Neuronal stem cell (in vitro differentiated cells): Measurements from ENCODE around the gene ADM5.
A peak's percentile ranks its signal among the peaks of the same experiment; 100 is the strongest.

Source experiments
- DNase-seq: peaks from one replicate; pipeline ENCODE4 v3.0.0-alpha.2; 2013; ENCODE audit warnings: low spot score
- H2AFZ ChIP-seq: one replicate; pipeline ENCODE4 v1.6.1; 2013; ENCODE audit warnings: mild to moderate bottlenecking, low read length, inconsistent platforms
- H2AK5ac ChIP-seq: 2 replicates; pipeline ENCODE4 v1.6.1; 2013; ENCODE audit warnings: low read depth, mild to moderate bottlenecking, inconsistent platforms, low read length, moderate library complexity, mixed read lengths
- H2BK120ac ChIP-seq: 2 replicates; pipeline ENCODE4 v1.6.1; 2013; ENCODE audit warnings: low read depth, mild to moderate bottlenecking, inconsistent platforms, low read length, moderate library complexity, mixed read lengths
- H2BK12ac ChIP-seq: one replicate; pipeline ENCODE4 v1.6.1; 2013; ENCODE audit warnings: low read length, inconsistent platforms
- H2BK15ac ChIP-seq: 2 replicates; pipeline ENCODE4 v1.6.1; 2013; ENCODE audit warnings: mild to moderate bottlenecking, low read length, inconsistent platforms, mixed read lengths
- H2BK5ac ChIP-seq: one replicate; pipeline ENCODE4 v1.6.1; 2013; ENCODE audit warnings: inconsistent platforms, mild to moderate bottlenecking, low read length, moderate library complexity
- H3K14ac ChIP-seq: one replicate; pipeline ENCODE4 v1.6.1; 2013; ENCODE audit warnings: low read length, inconsistent platforms
- H3K18ac ChIP-seq: 2 replicates; pipeline ENCODE4 v1.6.1; 2013; ENCODE audit warnings: low read length, inconsistent platforms
- H3K23ac ChIP-seq: 2 replicates; pipeline ENCODE4 v1.6.1; 2013; ENCODE audit warnings: low read depth, mild to moderate bottlenecking, mixed read lengths, low read length, inconsistent platforms; ENCODE audit not compliant: poor library complexity
- H3K27ac ChIP-seq: replicated peaks from 3 replicates; pipeline ENCODE4 v1.5.1; 2013; ENCODE audit warnings: low read length, inconsistent platforms
- H3K27me3 ChIP-seq, 3 experiments: 2 replicates each; pipeline ENCODE4 v1.6.1; 2013; ENCODE audit warnings: low read length in 3 of 3, mild to moderate bottlenecking in 2 of 3, inconsistent platforms in 1 of 3, low read depth in 1 of 3, mixed read lengths in 1 of 3, moderate library complexity in 1 of 3; ENCODE audit not compliant: control insufficient read depth in 3 of 3, insufficient read depth in 3 of 3
- H3K36me3 ChIP-seq, 2 donors: replicated peaks in 1 of 2; 2 replicates each; pipeline ENCODE4 v1.6.1; 2013; ENCODE audit warnings: low read length in 2 of 2; ENCODE audit not compliant: control insufficient read depth in 2 of 2, insufficient read depth in 2 of 2
- H3K4ac ChIP-seq: 2 replicates; pipeline ENCODE4 v1.6.1; 2013; ENCODE audit warnings: inconsistent platforms, mild to moderate bottlenecking, low read length, moderate library complexity
- H3K4me1 ChIP-seq, 2 donors: 1 replicate in 1 of 2; 2 replicates in 1 of 2; pipeline ENCODE4 v1.6.1; 2013; ENCODE audit warnings: low read length in 2 of 2, low read depth in 1 of 2; ENCODE audit not compliant: control insufficient read depth in 2 of 2, insufficient read depth in 1 of 2
- H3K4me2 ChIP-seq: one replicate; pipeline ENCODE4 v1.6.1; 2013; ENCODE audit warnings: mild to moderate bottlenecking, low read length, inconsistent platforms; ENCODE audit not compliant: insufficient read depth, poor library complexity, severe bottlenecking
- H3K4me3 ChIP-seq, 2 donors: 2 replicates each; pipeline ENCODE4 v1.5.1; 2013; ENCODE audit warnings: low read length in 2 of 2, mild to moderate bottlenecking in 2 of 2, inconsistent platforms in 1 of 2, moderate library complexity in 1 of 2
- H3K79me1 ChIP-seq: one replicate; pipeline ENCODE4 v1.6.1; 2013; ENCODE audit warnings: low read depth, mild to moderate bottlenecking, inconsistent platforms, low read length, moderate library complexity
- H3K9ac ChIP-seq: one replicate; pipeline ENCODE4 v1.6.1; 2013; ENCODE audit warnings: mild to moderate bottlenecking, low read depth, low read length, inconsistent platforms; ENCODE audit not compliant: poor library complexity
- H3K9me3 ChIP-seq, 2 donors: replicated peaks in 1 of 2; 2 replicates each; pipeline versions ENCODE3 to v1.6.1; 2013; ENCODE audit warnings: low read length in 2 of 2, mild to moderate bottlenecking in 2 of 2, inconsistent platforms in 1 of 2, low read depth in 1 of 2, mixed read lengths in 1 of 2, moderate library complexity in 1 of 2; ENCODE audit not compliant: control insufficient read depth in 2 of 2, insufficient read depth in 1 of 2
- H4K8ac ChIP-seq: one replicate; pipeline ENCODE4 v1.6.1; 2013; ENCODE audit warnings: low read depth, mild to moderate bottlenecking, inconsistent platforms, low read length, moderate library complexity
- H4K91ac ChIP-seq: one replicate; pipeline ENCODE4 v1.6.1; 2013; ENCODE audit warnings: low read length, low read depth, mild to moderate bottlenecking, inconsistent platforms; ENCODE audit not compliant: poor library complexity
- WGBS, 2 donors: extraction: QIAGEN DNeasy Blood & Tissue Kit; methylation state at CpG; one replicate each; pipeline ENCODE4 v1.1.7; 2013; ENCODE audit warnings: missing lambda C conversion rate in 2 of 2, mixed read lengths in 1 of 2; ENCODE audit not compliant: insufficient read length in 2 of 2, insufficient replicate concordance in 1 of 2; ENCODE audit errors: extremely low coverage in 2 of 2; 5-methylcytosine and 5-hydroxymethylcytosine counted together

The ADM5 gene

DNA sequence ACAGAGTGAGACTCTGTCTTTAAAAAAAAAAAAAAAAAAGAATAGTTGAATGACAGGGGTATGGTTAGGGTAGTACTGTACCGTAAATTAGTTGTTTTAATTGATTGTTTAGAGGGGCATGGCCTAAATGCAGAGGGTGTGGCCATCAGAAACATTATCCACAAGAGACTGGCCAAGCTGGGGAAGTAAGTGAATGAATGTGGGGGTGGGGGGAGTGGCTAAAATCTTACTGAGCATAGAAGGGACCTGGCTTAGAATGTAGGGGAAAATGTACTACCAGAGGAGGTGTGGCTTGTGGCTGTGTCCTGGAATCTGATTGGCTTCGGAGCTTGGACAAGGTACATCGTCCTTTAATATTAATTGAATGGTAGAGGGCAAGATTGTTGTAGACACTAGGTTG is 19.9 kb upstream of the ADM5 start:
- Histone ChIP-seq H3K18ac (no peak overlapping the region), H3K4me2 (no peak overlapping the region), H2BK120ac (no peak overlapping the region), H2AFZ (no peak overlapping the region), H3K27ac (no peak overlapping the region), H3K79me1 (peaks cover 8% of the 10 kb centered on the region), H3K36me3 (peaks cover 14 to 41% of the 10 kb centered on the region in 2 donors), H3K9ac (no peak overlapping the region), H2BK5ac (no peak overlapping the region), H3K23ac (no peak overlapping the region), H3K4me1 (peaks cover 3 to 15% of the 10 kb centered on the region in 2 donors), H3K4me3 (no peak overlapping the region), H2BK15ac (no peak overlapping the region), H4K8ac (no peak overlapping the region), H3K4ac (no peak overlapping the region), H3K27me3 (no peaks in the 10 kb centered on the region), H2AK5ac (no peak overlapping the region), H4K91ac (no peak overlapping the region), H2BK12ac (no peak overlapping the region), H3K9me3 (no peaks in the 10 kb centered on the region), H3K14ac (no peak overlapping the region)
- no CpG with 5 or more reads among the region's 3 CpGs for WGBS, 2 donors
- no peak for DNase-seq

DNA sequence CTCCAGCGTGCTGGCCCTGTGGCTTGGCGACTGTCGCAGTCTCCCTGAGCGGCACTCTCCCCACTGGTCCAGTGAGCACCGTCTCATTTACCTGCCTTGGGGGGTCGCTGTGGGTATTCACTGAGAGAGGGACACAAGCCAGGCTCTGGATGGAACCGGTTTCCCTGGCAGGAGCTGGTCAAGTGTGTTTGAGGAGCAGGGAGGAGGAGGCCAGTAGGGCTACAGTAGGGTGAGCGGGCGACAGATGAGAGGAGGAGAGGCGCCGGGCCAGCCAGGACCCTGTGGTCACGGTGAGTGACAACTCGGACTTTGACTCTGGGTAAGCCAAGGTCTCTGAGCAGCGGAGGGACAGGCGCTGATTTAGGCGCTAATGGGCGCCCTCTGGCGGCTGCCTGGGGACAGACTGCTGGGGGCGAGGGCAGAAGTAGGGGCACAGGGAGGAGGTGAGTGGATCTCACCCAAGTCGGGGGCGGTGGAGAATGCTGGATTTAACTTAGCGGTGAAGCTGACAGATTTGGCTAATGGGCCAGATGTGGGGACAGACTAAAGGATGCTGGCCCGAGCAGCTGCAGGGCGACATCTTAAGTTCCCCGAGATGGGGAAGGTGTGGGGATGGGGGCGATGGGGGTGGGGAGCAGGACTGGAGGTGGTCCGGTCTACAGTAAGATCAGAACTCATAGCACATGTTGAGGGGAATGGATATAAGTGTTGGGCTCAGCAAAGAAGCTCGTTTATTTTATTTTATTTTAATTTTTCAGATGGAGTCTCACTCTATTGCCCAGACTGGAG is 17.1 kb upstream of the ADM5 start:
- Histone ChIP-seq H2BK5ac (no peak overlapping the region), H3K14ac (no peak overlapping the region), H3K27ac (peak overlapping the region; percentile 52), H2BK120ac (no peak overlapping the region), H3K4me1 (peaks cover 0 to 6% of the 10 kb centered on the region in 2 donors), H3K9ac (peak overlapping the region; percentile 84), H2AFZ (peak overlapping the region; percentile 88), H4K8ac (no peak overlapping the region), H2BK12ac (no peak overlapping the region), H3K18ac (peak overlapping the region; percentile 50), H3K79me1 (peaks cover 3% of the 10 kb centered on the region), H3K4me3 (peak overlapping the region in 1 of 2 donors; percentile 30), H2BK15ac (no peak overlapping the region), H4K91ac (no peak overlapping the region), H3K4me2 (peak overlapping the region; percentile 53), H3K4ac (no peak overlapping the region), H3K9me3 (no peaks in the 10 kb centered on the region), H3K36me3 (peaks cover 14 to 38% of the 10 kb centered on the region in 2 donors), H2AK5ac (no peak overlapping the region), H3K23ac (no peak overlapping the region), H3K27me3 (no peaks in the 10 kb centered on the region)
- no CpG with 5 or more reads among the region's 28 CpGs for WGBS, 2 donors
- no peak for DNase-seq

DNA sequence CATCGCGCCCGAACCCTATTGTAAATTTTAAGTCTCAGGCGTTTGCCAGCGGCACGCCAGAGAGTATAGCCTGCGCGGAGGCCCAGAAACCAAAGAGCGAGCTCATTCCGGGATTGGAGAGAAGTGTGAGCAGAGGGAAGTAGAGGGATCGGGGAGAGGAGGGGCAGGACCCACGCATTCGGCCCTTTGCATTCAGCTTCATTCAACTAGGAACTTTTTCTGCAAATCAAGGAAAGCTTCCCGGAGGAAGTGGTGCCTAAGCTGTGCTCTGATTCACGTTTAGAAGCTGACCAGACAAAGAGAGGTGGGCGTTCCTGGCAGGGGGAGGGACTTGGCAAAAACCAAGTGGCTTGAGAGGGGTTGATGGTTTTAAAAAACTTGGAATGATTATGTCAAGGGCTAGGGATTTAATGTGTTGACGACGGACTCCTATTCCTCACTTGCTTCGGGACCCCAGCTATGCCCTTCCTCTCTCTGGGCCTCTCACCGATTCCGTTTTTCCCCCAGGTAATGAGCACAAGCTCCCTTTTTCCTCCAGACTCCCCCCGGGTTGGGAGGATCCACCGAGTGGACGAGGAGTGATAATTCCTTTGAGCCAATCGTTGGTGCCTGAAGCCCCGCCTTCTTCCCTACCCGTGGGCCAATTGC is 13.1 kb upstream of the ADM5 start:
- no peak overlapping the region for H2BK15ac ChIP-seq
- H3K23ac ChIP-seq, result peak overlapping the region; percentile 66
- H3K4me2 ChIP-seq, result peak overlapping the region; percentile 47
- no peak overlapping the region for H4K8ac ChIP-seq
- H2BK5ac ChIP-seq, result no peak overlapping the region
- H2BK120ac ChIP-seq, result no peak overlapping the region
- no peak overlapping the region for H2BK12ac ChIP-seq
- H3K79me1 ChIP-seq, result peaks cover 6% of the 10 kb centered on the region
- DNase-seq, result peak; percentile 96
- H3K36me3 ChIP-seq, result peaks cover 10 to 28% of the 10 kb centered on the region in 2 donors
- peak overlapping the region; percentile 78 for H3K9ac ChIP-seq
- no peaks in the 10 kb centered on the region for H3K27me3 ChIP-seq
- H3K4me1 ChIP-seq, result peaks cover 17 to 26% of the 10 kb centered on the region in 2 donors
- peak overlapping the region; percentile 92 for H3K18ac ChIP-seq
- peak overlapping the region; percentile 90 for H2AFZ ChIP-seq
- H4K91ac ChIP-seq, result peak overlapping the region; percentile 44
- peak overlapping the region; percentile 92 for H2AK5ac ChIP-seq
- H3K9me3 ChIP-seq, result no peaks in the 10 kb centered on the region
- peak overlapping the region; percentile 47 to 76 for H3K4me3 ChIP-seq
- no peak overlapping the region for H3K4ac ChIP-seq
- H3K27ac ChIP-seq, result peak overlapping the region; percentile 98
- no peak overlapping the region for H3K14ac ChIP-seq
- no CpG with 5 or more reads among the region's 27 CpGs for WGBS, 2 donors

DNA sequence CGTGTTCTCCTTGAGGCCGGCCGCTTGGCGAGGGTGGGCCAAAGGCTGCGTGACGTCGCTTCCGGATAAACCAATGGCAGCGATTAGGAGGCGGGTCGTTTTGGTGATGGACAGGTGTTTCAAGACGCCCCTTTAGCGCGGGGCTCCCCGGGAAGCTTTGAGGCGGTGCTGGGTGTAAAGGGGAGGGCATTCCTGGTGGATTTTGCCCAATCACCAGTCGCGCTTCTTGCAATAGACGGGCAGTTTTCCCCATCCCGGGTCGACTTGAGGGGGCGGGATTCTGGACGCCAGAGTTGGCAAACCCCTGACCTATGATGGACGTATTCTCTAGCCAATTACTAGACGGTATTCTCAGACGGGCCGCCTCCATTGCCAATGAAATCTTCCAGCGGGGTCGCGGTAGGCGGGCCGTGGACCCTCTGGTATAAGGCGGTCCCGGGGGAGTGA is 12.6 kb upstream of the ADM5 start:
- H3K4ac ChIP-seq, result no peak overlapping the region
- H3K14ac ChIP-seq, result no peak overlapping the region
- H2BK15ac ChIP-seq, result no peak overlapping the region
- H4K8ac ChIP-seq, result no peak overlapping the region
- peak overlapping the region; percentile 100 for H3K18ac ChIP-seq
- peak overlapping the region; percentile 97 for H3K9ac ChIP-seq
- peak overlapping the region; percentile 87 for H2BK120ac ChIP-seq
- H3K9me3 ChIP-seq, result no peaks in the 10 kb centered on the region
- peak; percentile 100 for DNase-seq
- no peaks in the 10 kb centered on the region for H3K27me3 ChIP-seq
- peak overlapping the region; percentile 94 for H4K91ac ChIP-seq
- H3K79me1 ChIP-seq, result peaks cover 10% of the 10 kb centered on the region
- peak overlapping the region; percentile 98 to 99 for H3K4me3 ChIP-seq
- peak overlapping the region; percentile 100 for H2AK5ac ChIP-seq
- peak overlapping the region; percentile 99 for H2BK5ac ChIP-seq
- no CpG with 5 or more reads among the region's 34 CpGs for WGBS, 2 donors
- H3K36me3 ChIP-seq, result peaks cover 9 to 30% of the 10 kb centered on the region in 2 donors
- H3K23ac ChIP-seq, result peak overlapping the region; percentile 99
- no peak overlapping the region for H3K4me2 ChIP-seq
- peak overlapping the region; percentile 97 for H3K27ac ChIP-seq
- H2AFZ ChIP-seq, result peak overlapping the region; percentile 81
- H3K4me1 ChIP-seq, result peaks cover 17 to 25% of the 10 kb centered on the region in 2 donors
- no peak overlapping the region for H2BK12ac ChIP-seq
